GM12878 (cell line): ENCODE data around the gene C1QTNF8. TPM values are rescaled to one million over a fixed set of nuclear protein-coding genes. Genes with fewer than 3 reads are reported as not detected.

ENCODE experiments used
- ATAC-seq: fragments of 200-7000 bp; cut with Tn5 transposase; 3 replicates; pipeline ENCODE4 v1.9.1; 2020; ENCODE audit warnings: mild to moderate bottlenecking, moderate library complexity
- BruUV-seq: library from RNA; stranded (reverse); fragments of 400-500 nt; replicated peaks from 2 replicates; lab custom pipeline; 2021; lab: Mats Ljungman, UMichigan
- CTCF ChIA-PET: fragments of 300-600 bp; sonication (Branson Sonifier 250); formaldehyde crosslinking; extraction: SDS; loops from one replicate; lab custom pipeline; 2021; ENCODE audit warnings: inconsistent platforms; lab: Yijun Ruan, JAX
- POLR2A ChIA-PET: fragments of 350-600 bp; formaldehyde crosslinking; extraction: SDS; loops from one replicate; lab custom pipeline; 2021; ENCODE audit warnings: inconsistent platforms; lab: Charles Lee
- RAD21 ChIA-PET: fragments of 300-600 bp; sonication (Branson Sonifier 250); formaldehyde crosslinking; loops from one replicate; lab custom pipeline; 2023; ENCODE audit warnings: antibody characterized with exemption; ENCODE audit not compliant: unreplicated experiment; lab: Charles Lee
- SMC1A ChIA-PET: fragments of 300-600 bp; sonication (Branson Sonifier 250); formaldehyde crosslinking; loops from one replicate; lab custom pipeline; 2023; ENCODE audit not compliant: unreplicated experiment, uncharacterized antibody; lab: Charles Lee
- DNase-seq: peaks from one replicate; pipeline ENCODE4 v3.0.0-alpha.2; 2011; ENCODE audit warnings: low read depth, low spot score
- FAIRE-seq: peaks from 3 replicates; lab custom pipeline; 2011; peaks lifted over from hg19 to GRCh38; lab: Jason Lieb, UNC
- H2AFZ ChIP-seq: 2 replicates; pipeline ENCODE4 v1.6.0; 2011; ENCODE audit warnings: low read depth, low read length, control low read depth; ENCODE audit not compliant: control insufficient read depth
- H3K27ac ChIP-seq: 2 replicates; pipeline ENCODE4 v1.5.1; 2011; ENCODE audit warnings: control low read depth; ENCODE audit not compliant: control insufficient read depth, insufficient read depth
- H3K27me3 ChIP-seq, 2 experiments: replicated peaks in 1 of 2; 2 replicates each; pipeline versions ENCODE4 v1.6.0 to v1.6.1; 2011; ENCODE audit warnings: low read length in 1 of 2; ENCODE audit not compliant: control insufficient read depth in 2 of 2, insufficient read depth in 2 of 2
- H3K36me3 ChIP-seq, 2 experiments: 2 replicates each; pipeline ENCODE4 v1.5.1; 2011; ENCODE audit warnings: low read length in 1 of 2; ENCODE audit not compliant: control insufficient read depth in 2 of 2, insufficient read depth in 2 of 2
- H3K4me1 ChIP-seq: 2 replicates; pipeline ENCODE4 v1.6.1; 2011; ENCODE audit warnings: mild to moderate bottlenecking, low read length, moderate library complexity, mixed read lengths; ENCODE audit not compliant: control insufficient read depth, insufficient read depth
- H3K4me2 ChIP-seq: 2 replicates; pipeline ENCODE4 v1.6.0; 2011; ENCODE audit warnings: control low read depth; ENCODE audit not compliant: control insufficient read depth, insufficient read depth
- H3K4me3 ChIP-seq: fragments of 200-600 bp; sonication (generic); 2 replicates; pipeline ENCODE4 v1.5.1; 2016
- H3K79me2 ChIP-seq: 2 replicates; pipeline ENCODE4 v1.6.0; 2011; ENCODE audit warnings: low read length; ENCODE audit not compliant: control insufficient read depth, insufficient read depth
- H3K9ac ChIP-seq: 2 replicates; pipeline ENCODE4 v1.8.0; 2011; ENCODE audit warnings: low read length, control low read depth, mixed read lengths; ENCODE audit not compliant: control insufficient read depth, insufficient read depth
- H3K9me3 ChIP-seq: replicated peaks from 3 replicates; pipeline ENCODE4 v1.5.1; 2011; ENCODE audit warnings: mild to moderate bottlenecking, low read length; ENCODE audit not compliant: control insufficient read depth, insufficient read depth
- H4K20me1 ChIP-seq: 2 replicates; pipeline ENCODE4 v1.6.0; 2011; ENCODE audit not compliant: control insufficient read depth, insufficient read depth
- ASH2L ChIP-seq: fragments of 300-600, 200-600 bp; sonication (generic); IDR thresholded peaks from 2 replicates; pipeline ENCODE4 v1.6.1; 2017; ENCODE audit warnings: low read depth, mild to moderate bottlenecking, borderline replicate concordance
- BCLAF1 ChIP-seq: fragments of 450-650 bp; IDR thresholded peaks from 2 replicates; pipeline ENCODE4 v1.6.1; 2017; ENCODE audit warnings: antibody characterized with exemption, mild to moderate bottlenecking, moderate library complexity
- BMI1 ChIP-seq: fragments of 450-650 bp; IDR thresholded peaks from 2 replicates; pipeline ENCODE4 v1.6.1; 2016; ENCODE audit warnings: mild to moderate bottlenecking, moderate library complexity, borderline replicate concordance
- CBFB ChIP-seq: IDR thresholded peaks from 2 replicates; pipeline ENCODE4 v1.6.1; 2016; ENCODE audit warnings: antibody characterized with exemption, low read depth
- CHD2 ChIP-seq: IDR thresholded peaks from 2 replicates; pipeline ENCODE4 v1.6.1; 2011; ENCODE audit warnings: low read depth, low read length, improper control_type of control experiment, borderline replicate concordance
- EGR1 ChIP-seq, 2 experiments: IDR thresholded peaks; 1 replicate in 1 of 2; 2 replicates in 1 of 2; pipeline ENCODE4 v1.6.1; 2011 to 2012; ENCODE audit warnings: low read depth in 2 of 2, low read length in 2 of 2, borderline replicate concordance in 1 of 2, mild to moderate bottlenecking in 1 of 2, moderate library complexity in 1 of 2
- EP300 ChIP-seq, 2 experiments: fragments of 150-350 bp in 1 of 2; IDR thresholded peaks; 2 replicates each; pipeline ENCODE4 v1.6.1; 2011 to 2012; ENCODE audit warnings: low read depth in 2 of 2, low read length in 2 of 2, borderline replicate concordance in 1 of 2, improper control_type of control experiment in 1 of 2, inconsistent platforms in 1 of 2; ENCODE audit not compliant: control insufficient read depth in 1 of 2
- ETV6 ChIP-seq, 2 experiments: fragments of 450-650 bp in 1 of 2; IDR thresholded peaks in 1 of 2; conservative IDR thresholded peaks in 1 of 2; 2 replicates each; pipeline ENCODE4 v1.6.1; 2014; ENCODE audit warnings: antibody characterized with exemption in 1 of 2, borderline replicate concordance in 1 of 2, low read depth in 1 of 2, mild to moderate bottlenecking in 1 of 2, moderate library complexity in 1 of 2
- FOXK2 ChIP-seq: fragments of 450-650 bp; IDR thresholded peaks from 2 replicates; pipeline ENCODE4 v1.6.1; 2017; ENCODE audit warnings: mild to moderate bottlenecking, moderate library complexity
- IRF4 ChIP-seq: IDR thresholded peaks from 2 replicates; pipeline ENCODE4 v1.6.1; 2011; ENCODE audit warnings: low read depth, low read length
- MAX ChIP-seq: IDR thresholded peaks from 2 replicates; pipeline ENCODE4 v1.6.1; 2012; ENCODE audit warnings: low read depth, low read length, improper control_type of control experiment
- NR2C2 ChIP-seq: IDR thresholded peaks from 2 replicates; pipeline ENCODE4 v1.6.1; 2011; ENCODE audit warnings: borderline replicate concordance, low read depth; ENCODE audit not compliant: control insufficient read depth, insufficient read length
- POU2F2 ChIP-seq: IDR thresholded peaks from 3 replicates; pipeline ENCODE4 v1.6.1; 2011; ENCODE audit warnings: low read depth, mild to moderate bottlenecking, low read length, borderline replicate concordance
- SIN3A ChIP-seq: IDR thresholded peaks from 2 replicates; pipeline ENCODE4 v1.6.1; 2012; ENCODE audit warnings: low read depth, low read length, improper control_type of control experiment
- TCF3 ChIP-seq: IDR thresholded peaks from 2 replicates; pipeline ENCODE4 v1.6.1; 2012; ENCODE audit warnings: low read depth, mild to moderate bottlenecking, low read length, borderline replicate concordance; ENCODE audit not compliant: insufficient read depth
- ZBTB33 ChIP-seq: fragments of 450-650 bp; IDR thresholded peaks from 2 replicates; pipeline ENCODE4 v1.6.1; 2017; ENCODE audit warnings: mild to moderate bottlenecking
- ZNF217 ChIP-seq: fragments of 450-650 bp; IDR thresholded peaks from 2 replicates; pipeline ENCODE4 v1.6.1; 2017; ENCODE audit warnings: antibody characterized with exemption, mild to moderate bottlenecking
- WGBS: methylation state at CpG from one replicate; pipeline ENCODE4 v1.1.6; 2016; ENCODE audit warnings: low lambda C conversion rate; ENCODE audit not compliant: insufficient replicate concordance, insufficient coverage; ENCODE audit errors: missing lambda C conversion rate; 5-methylcytosine and 5-hydroxymethylcytosine counted together
- in situ Hi-C: fragments of 300-500 bp; cut with MboI; formaldehyde crosslinking; loops from 9 replicates; pipeline ENCODE4 v1.14.3; 2018; ENCODE audit warnings: mixed read lengths
- intact Hi-C: fragments of 100-400 bp; cut with micrococcal nuclease; formaldehyde crosslinking; loops from one replicate; pipeline ENCODE4 v1.14.2; 2022; ENCODE audit not compliant: unreplicated experiment
- polyA plus RNA-seq, 11 experiments: library from polyadenylated mRNA; depleted of rRNA in 4 of 11; unstranded in 6 of 11; stranded (reverse) in 5 of 11; fragments of >200 nt; fragmentation: Nextera tagmentation in 4 of 11; fragmentation: Illumina TruSeq in 1 of 11; extraction: Ambion mirVana in 4 of 11; extraction: Trizol in 1 of 11; gene quantifications; 1 replicate in 1 of 11; 2 replicates in 10 of 11; pipeline versions ENCODE4 v1.2.1 to v1.2.3, GENCODE V29; 2011 to 2016; ENCODE audit warnings: inconsistent platforms in 2 of 11, missing spikeins in 2 of 11, low read depth in 1 of 11
- total RNA-seq, 4 experiments: library from RNA; depleted of rRNA in 3 of 4; stranded (reverse); fragments of >200 nt in 3 of 4; fragmentation: Illumina TruSeq in 1 of 4; extraction: Trizol in 1 of 4; gene quantifications; 2 replicates each; pipeline versions ENCODE4 v1.2.1 to v1.2.3, GENCODE V29; 2013 to 2021

C1QTNF8 gene
- total and polyA plus RNA-seq, 10 of the 15 experiments (the other 5 are each of a cell fraction or from before 2014, with no cell fraction given) = not detected

GRCh38 chr16:1073566-1074378 lies 22.3 kb downstream of the C1QTNF8 start:
- no peak overlapping the region for H3K4me2 ChIP-seq
- ATAC-seq (no peak), FAIRE-seq (no peak), DNase-seq (no peak)
- H3K27me3 ChIP-seq = no peaks in the 10 kb centered on the region
- ChIA-PET RAD21 (no interaction called here), POLR2A (no interaction called here), SMC1A (no interaction called here), CTCF (no interaction called here)
- H4K20me1 ChIP-seq = no peaks in the 10 kb centered on the region
- H2AFZ ChIP-seq = no peak overlapping the region
- TF ChIP-seq SIN3A (no peak), BCLAF1 (no peak), BMI1 (no peak), ETV6 (conservative IDR thresholded peaks at IDR 0.05 in 1 of 2, IDR thresholded peaks at IDR 0.05 in 1 of 2; ENCODE audit: borderline replicate concordance in 1 of 2, low read depth in 1 of 2) (no peak), FOXK2 (no peak), MAX (no peak), EGR1 (IDR thresholded peaks at IDR 0.05; ENCODE audit: borderline replicate concordance in 1 of 2, low read depth in 2 of 2, low read length in 2 of 2) (no peak), IRF4 (no peak), POU2F2 (no peak), ASH2L (no peak), NR2C2 (no peak), TCF3 (no peak), ZNF217 (no peak), CHD2 (no peak), CBFB (no peak), ZBTB33 (no peak), EP300 (IDR thresholded peaks at IDR 0.05; ENCODE audit: borderline replicate concordance in 1 of 2, control insufficient read depth in 1 of 2, low read depth in 2 of 2, low read length in 2 of 2) (no peak)
- H3K9ac ChIP-seq = no peak overlapping the region
- no peaks in the 10 kb centered on the region for H3K4me1 ChIP-seq
- H3K36me3 ChIP-seq = no peaks in the 10 kb centered on the region
- BruUV-seq = no TSS peak
- intact Hi-C loops = no loop called here
- no peak overlapping the region for H3K4me3 ChIP-seq
- WGBS = 50% methylated on average over 30 of the region's 30 CpGs
- no peaks in the 10 kb centered on the region for H3K79me2 ChIP-seq
- H3K9me3 ChIP-seq = no peaks in the 10 kb centered on the region
- in situ Hi-C loops = no loop called here
- H3K27ac ChIP-seq = no peak overlapping the region
